ENCODE results near the gene CADPS.

Gene CADPS

GRCh38 chr3:62795978-62796657 is 79.1 kb downstream of the CADPS start:
- Histone ChIP-seq H3K27me3 (no peaks in the 10 kb centered on the region), H3K4me3 (no peak overlapping the region), H3K4me1 (no peaks in the 10 kb centered on the region), H3K9me3 (no peaks in the 10 kb centered on the region), H3K36me3 (no peaks in the 10 kb centered on the region), H3K27ac (no peak overlapping the region)
- intact Hi-C loops (cut with DNase I; ENCODE audit: low total_unique reads), result no loop called here
- no peak for TF ChIP-seq CTCF (IDR thresholded peaks at IDR 0.05)
- DNase-seq, result no peak

GRCh38 chr3:62793946-62794345 is 81.3 kb downstream of the CADPS start:
- no peaks in the 10 kb centered on the region for H3K36me3 ChIP-seq
- TF ChIP-seq CTCF (IDR thresholded peaks at IDR 0.05), result no peak
- intact Hi-C loops (cut with DNase I; ENCODE audit: low total_unique reads), result no loop called here
- H3K27ac ChIP-seq, result no peak overlapping the region
- H3K9me3 ChIP-seq, result no peaks in the 10 kb centered on the region
- DNase-seq, result no peak
- no peaks in the 10 kb centered on the region for H3K4me1 ChIP-seq
- no peaks in the 10 kb centered on the region for H3K27me3 ChIP-seq
- no peak overlapping the region for H3K4me3 ChIP-seq

GRCh38 chr3:62785384-62785783 is 89.8 kb downstream of the CADPS start:
- no peak overlapping the region for H3K4me3 ChIP-seq
- no peaks in the 10 kb centered on the region for H3K9me3 ChIP-seq
- intact Hi-C loops (cut with DNase I; ENCODE audit: low total_unique reads), result no loop called here
- H3K36me3 ChIP-seq, result no peaks in the 10 kb centered on the region
- no peak for DNase-seq
- H3K27ac ChIP-seq, result no peak overlapping the region
- no peaks in the 10 kb centered on the region for H3K4me1 ChIP-seq
- no peaks in the 10 kb centered on the region for H3K27me3 ChIP-seq
- no peak for TF ChIP-seq CTCF (IDR thresholded peaks at IDR 0.05)

- H3K4me3 ChIP-seq, result no peak overlapping the region
- H3K9me3 ChIP-seq, result no peaks in the 10 kb centered on the region
- TF ChIP-seq CTCF (IDR thresholded peaks at IDR 0.05), result no peak
- DNase-seq, result no peak
- H3K4me1 ChIP-seq, result no peaks in the 10 kb centered on the region
- intact Hi-C loops (cut with DNase I; ENCODE audit: low total_unique reads), result no loop called here
- no peaks in the 10 kb centered on the region for H3K36me3 ChIP-seq
- no peaks in the 10 kb centered on the region for H3K27me3 ChIP-seq
- no peak overlapping the region for H3K27ac ChIP-seq
Observed at GRCh38 chr3:62781121-62781520, 94.1 kb downstream of the CADPS start.

- no peak for TF ChIP-seq CTCF (IDR thresholded peaks at IDR 0.05)
- Histone ChIP-seq H3K9me3 (no peaks in the 10 kb centered on the region), H3K4me1 (no peaks in the 10 kb centered on the region), H3K36me3 (no peaks in the 10 kb centered on the region), H3K27ac (no peak overlapping the region), H3K27me3 (no peaks in the 10 kb centered on the region), H3K4me3 (no peak overlapping the region)
- DNase-seq, result no peak
- intact Hi-C loops (cut with DNase I; ENCODE audit: low total_unique reads), result no loop called here
Observed at GRCh38 chr3:62777674-62778073, 97.5 kb downstream of the CADPS start.

- no peaks in the 10 kb centered on the region for H3K4me1 ChIP-seq
- intact Hi-C loops (cut with DNase I; ENCODE audit: low total_unique reads), result no loop called here
- no peaks in the 10 kb centered on the region for H3K27me3 ChIP-seq
- H3K36me3 ChIP-seq, result no peaks in the 10 kb centered on the region
- no peak overlapping the region for H3K4me3 ChIP-seq
- TF ChIP-seq CTCF (IDR thresholded peaks at IDR 0.05), result no peak
- no peak for DNase-seq
- H3K27ac ChIP-seq, result no peak overlapping the region
- H3K9me3 ChIP-seq, result no peaks in the 10 kb centered on the region
Observed at GRCh38 chr3:62777130-62777529, 98.1 kb downstream of the CADPS start.
